Lung microvascular endothelial cell (primary cell): ENCODE results near the gene FERD3L. TPM values are rescaled to one million over a fixed set of nuclear protein-coding genes. Genes with fewer than 3 reads are reported as not detected.

Experiments used
- DNase-seq, 2 donors: peaks; one replicate each; pipeline versions ENCODE4 v3.0.0 to v3.0.0-alpha.2; 2010; ENCODE audit warnings: low read depth in 2 of 2
- total RNA-seq: library from RNA; depleted of rRNA; stranded (reverse); fragments of >200 nt; gene quantifications from 2 replicates; pipeline ENCODE4 v1.2.1, GENCODE V29; 2014

FERD3L gene
- total RNA-seq, 1 donor from 2014 or later = not detected

GRCh38 chr7:19101472-19101871, 43.7 kb downstream of the FERD3L start:
- DNase-seq = no peak

GRCh38 chr7:19099924-19100323, 45.3 kb downstream of the FERD3L start:
- DNase-seq = no peak

GRCh38 chr7:19099194-19099593, 46.0 kb downstream of the FERD3L start:
- no peak for DNase-seq

DNA sequence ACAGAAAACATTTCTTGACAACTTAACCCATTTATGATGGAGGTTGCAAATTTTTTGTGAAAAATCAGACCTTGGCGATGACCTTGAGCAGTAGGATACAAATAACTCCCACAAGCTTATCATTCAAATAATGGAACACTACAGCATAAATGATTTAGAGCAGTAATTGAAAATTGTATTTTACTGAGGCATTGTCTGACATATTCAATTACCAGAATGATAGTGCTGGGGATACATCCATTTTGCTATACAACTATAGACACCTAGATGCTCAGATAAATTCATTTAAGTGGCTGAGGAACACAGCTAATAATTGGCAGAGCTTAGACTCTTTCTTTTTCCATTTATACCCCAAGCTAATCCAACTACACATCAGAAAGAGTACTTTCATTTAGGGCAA, 46.7 kb downstream of the FERD3L start:
- DNase-seq = no peak

DNA sequence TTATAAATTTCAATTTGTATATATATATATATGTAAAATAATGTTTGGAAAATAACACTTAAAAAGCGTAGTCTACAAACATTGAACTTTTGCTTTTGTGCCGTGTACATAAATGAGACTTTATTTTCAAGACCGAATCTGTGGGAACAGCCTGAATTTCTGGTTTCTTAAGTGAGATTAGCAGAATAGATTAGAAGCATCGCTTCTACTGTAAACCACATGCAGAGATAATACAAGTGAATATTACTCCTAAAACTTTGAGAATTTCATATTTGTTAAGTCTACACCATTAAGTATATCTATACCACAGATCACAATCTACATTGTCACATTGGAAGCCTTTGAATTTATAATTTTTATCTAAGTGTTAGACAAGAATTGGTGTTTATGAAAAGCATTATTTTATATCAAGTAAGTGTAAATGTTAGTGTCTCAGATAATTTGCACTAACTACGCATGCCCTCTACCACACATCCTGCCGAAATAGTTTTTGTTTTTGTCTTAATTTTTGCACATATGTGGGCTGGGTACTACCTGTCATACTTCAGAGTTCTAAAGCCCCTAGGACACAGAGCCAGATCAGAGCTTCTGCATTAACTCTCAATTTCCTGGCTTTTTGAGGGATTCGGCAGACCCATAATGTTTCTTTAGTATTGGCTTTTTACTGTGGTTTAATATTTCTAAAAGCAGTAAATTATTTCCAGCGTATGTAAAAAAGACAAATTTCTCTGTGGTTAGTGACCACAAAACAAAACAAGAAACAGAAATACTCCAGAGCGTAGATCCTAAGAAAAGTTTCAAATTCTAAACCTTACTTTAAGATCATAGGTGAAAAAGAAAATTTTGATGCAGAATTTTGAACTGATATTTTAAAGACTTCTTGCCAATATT, 47.8 kb downstream of the FERD3L start:
- no peak for DNase-seq

DNA sequence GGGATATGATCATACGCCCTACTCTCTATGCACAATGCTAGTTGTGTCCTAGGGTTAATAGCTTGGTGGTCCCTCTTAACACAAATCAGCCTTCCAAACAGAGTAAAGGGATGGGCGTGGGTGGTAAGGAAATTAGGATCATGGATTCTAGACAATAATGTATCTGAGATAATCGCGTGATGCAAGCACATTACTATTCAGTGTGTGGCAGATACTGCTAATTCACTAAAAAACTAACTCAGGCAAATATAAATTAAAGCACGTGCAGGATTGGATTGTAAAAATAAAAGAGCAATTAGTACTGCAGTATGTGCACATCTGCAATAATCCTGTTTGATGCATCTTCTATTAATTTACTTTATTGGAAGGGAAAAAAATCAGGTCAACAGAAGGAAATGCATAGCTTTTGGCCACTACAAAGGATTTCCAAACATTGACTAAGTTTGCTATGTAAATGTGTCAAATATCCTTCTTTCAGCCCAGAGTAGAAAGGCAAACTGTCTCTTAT, 49.8 kb downstream of the FERD3L start:
- DNase-seq = no peak

Other genes starting within 250 kb of the FERD3L start
- 0.44 TPM in 1 of 2 replicates, not detected in the other for gene TWIST1, start 27.8 kb downstream of the FERD3L start, total RNA-seq